ENCODE data around the gene DCN.

Gene DCN

DNA sequence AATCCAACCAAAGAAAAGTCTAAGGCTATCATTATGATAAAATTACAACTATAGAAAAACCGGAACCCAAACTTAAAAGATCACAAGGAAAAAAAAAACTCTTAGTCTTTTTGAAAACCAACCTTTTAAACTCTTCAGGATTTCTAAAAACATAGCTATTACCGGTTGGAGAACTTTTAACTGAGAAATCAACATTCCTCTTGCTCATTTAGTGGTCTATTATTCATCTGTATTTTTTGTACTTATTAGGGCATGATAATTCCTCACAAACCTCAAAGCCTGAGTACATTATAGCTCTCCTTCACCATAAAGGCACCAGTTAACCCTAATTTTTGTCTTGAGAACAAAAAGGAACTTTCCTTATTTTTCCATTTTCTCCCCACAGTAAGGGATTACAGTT lies 81.7 kb downstream of the DCN start:
- DNase-seq (ENCODE audit: low spot score) = no peak

DNA sequence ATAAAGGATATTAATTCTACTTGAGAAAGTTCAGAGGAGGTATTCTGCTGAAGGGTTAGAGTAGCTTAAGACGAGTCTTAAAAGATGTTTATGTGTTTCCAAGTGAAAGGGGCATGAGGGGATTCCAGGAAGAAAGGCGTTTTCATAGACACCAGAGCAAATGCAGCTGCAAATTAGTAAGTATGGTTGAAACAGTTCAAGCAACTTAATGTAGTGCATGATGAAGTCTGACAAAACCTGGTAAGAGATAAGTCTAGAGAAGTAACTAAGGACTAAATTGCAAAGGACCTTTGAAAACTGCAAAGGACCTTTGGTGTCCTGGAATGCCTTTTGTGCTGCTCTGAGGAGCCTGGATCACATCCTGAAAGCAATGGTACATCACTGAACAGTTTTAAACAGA lies 82.8 kb downstream of the DCN start:
- DNase-seq (ENCODE audit: low spot score) = no peak

DNA sequence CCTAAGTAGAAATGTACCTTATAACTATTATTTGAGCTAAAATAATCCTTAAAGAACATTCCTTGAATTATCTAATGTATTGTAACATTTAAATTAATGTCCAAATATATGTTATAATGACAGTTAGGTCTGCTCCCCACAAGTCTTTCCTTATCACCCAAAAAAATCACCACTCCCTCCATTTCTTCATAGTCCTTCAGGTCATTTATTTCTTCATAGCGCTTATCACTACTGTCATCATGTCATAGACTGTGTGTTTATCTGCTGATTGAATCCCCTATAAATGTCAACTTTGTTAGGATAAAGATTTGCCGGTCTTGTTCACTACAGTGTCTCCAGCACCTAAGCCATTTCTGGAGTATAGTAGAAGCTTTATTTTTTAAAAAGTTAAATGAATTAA lies 83.3 kb downstream of the DCN start:
- no peak for DNase-seq (ENCODE audit: low spot score)

DNA sequence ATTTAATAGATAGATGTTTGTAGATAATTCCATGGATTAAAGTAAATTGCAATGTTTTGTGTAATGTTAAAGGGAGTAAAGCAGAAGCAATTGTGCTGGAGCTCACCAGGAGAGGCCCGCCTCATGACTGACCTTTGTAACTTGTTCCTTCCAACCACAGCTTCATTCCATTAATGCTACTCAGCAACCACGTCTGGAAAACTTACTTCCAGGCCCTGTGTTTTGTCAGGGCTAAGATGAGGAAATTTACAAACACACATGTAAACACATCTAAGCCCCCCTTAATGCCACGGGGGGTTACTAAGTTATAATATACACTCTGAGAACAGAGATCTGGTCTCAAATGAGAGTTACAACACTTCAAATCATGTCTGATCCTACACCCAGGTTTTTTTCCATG lies 83.7 kb downstream of the DCN start:
- DNase-seq (ENCODE audit: low spot score) = peak; percentile 54

DNA sequence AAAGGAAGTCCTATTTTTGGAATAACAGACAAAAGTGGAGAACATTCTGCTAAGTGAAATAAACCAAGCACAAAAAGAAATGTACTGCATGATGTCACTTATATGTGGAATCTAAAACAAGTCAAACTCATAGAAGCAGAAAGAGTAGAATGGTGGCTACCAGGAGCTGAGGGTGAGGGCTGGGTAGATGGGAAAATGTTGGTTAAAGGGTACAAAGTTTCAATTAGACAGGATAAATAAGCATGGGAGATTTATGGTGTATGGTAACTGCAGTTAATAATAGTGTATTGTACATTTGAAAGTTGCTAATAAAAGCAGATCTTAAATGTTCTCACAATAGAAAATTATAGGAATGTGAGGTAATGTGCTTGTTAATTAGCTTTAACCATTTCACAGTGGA lies 84.2 kb downstream of the DCN start:
- DNase-seq (ENCODE audit: low spot score) = no peak

DNA sequence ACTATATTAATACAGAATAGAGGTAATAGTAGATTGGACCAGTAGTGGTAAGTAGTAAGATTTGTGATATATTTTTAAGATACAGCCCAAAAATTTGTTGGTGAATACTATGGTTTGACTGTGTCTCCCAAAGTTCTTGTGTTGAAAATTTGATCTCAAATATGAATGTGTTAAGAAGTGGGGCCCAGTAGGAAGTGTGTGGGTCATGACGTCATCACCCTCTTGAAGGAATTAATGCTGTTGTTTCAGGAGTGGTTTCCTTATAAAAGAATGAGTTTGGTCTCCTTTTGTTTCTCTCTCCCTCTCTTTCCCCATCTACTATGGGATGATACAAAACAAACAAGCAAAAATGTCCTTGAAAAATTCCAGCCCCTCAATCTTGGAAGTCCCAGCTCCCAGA lies 87.7 kb downstream of the DCN start:
- no peak for DNase-seq (ENCODE audit: low spot score)

DNA sequence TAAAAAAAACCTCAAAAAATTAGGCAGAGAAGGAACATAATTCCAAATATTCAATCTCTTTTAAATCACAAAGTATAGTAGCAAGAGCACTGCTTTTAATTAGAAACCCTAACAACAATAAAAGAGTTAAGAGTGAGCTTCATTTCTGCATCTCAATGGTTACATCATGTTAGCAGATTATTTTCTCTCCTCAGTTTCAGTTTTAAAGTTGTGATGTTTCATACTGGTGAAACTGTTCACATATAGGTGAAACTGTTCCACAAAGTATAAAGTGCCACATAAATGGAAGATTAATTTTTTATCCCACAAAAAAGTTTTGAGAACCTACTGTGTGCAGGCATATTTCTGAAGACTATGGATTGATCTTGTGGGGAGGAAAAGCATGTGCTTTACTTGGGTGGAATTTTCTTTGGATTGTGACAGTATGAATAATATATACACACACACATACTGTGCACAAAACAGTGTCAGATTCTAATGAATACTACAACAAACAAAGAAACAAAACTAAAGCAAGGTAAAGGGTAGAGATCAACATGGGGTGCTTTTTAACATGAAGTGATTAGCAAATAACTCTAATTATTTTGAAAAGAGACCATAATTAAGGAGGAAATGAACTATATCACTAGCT lies 88.5 kb downstream of the DCN start:
- no peak for DNase-seq (ENCODE audit: low spot score)

DNA sequence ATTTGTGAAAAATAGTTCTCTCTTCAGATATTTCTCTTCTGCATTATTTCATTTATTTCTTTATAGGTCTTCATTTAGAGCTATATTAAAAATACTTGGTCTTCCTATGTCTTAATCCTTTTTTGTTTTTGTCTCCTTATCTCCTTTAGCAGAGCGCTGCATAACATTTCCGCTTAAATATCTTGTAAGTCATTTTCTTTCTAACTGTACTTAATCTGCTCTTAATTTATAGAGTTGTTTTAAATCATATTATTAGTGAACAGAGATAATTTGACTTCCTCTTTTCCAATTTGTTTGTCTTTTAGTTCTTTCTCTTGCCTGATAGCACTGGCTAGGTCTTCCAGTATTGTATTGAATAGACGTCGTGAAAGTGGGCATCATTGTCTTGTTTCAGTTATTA lies 89.3 kb downstream of the DCN start:
- DNase-seq (ENCODE audit: low spot score) = no peak

DNA sequence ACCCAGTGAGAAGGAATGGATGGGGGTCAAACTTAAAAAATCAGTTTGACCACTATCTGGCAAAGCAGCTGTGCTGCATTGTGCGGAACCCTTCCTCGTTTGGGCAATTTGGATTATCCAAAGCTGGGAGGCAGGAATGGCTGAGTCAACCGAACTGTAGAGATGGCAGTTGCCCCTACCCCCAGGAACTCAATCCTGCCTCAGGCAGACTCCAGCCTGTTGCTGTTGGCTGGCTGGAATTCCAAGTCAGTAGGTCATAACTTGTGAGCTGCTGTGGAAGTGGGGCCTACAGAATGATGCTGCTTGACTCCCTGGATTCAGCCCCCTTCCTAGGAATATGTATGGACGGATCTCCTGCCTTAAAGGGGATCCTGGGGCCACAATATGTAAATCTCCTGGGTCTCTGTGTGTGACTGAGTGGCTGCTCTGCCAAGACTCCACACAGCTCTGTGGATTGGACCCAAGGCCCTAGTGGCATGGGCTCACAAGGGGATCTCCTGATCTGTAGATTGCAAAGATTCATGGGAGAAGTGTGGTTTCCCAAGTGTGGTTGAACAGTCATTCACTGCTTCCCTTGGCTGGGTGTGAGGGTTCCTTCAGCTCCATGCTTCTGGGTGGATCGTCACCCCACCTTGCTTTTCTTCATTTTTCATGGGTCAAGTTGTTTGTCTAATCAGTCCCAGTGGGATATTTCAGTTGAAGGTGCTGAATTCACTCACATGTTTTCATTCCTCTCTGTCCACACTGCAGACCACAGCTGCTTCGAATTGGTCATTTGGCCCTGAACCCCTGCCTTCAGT lies 90.5 kb downstream of the DCN start:
- no peak for DNase-seq (ENCODE audit: low spot score)

Measured in SW480 (cell line).